NCI-H2196 treated with DMSO at 0.1 percent for 48 hours (cell line): ENCODE results near the gene NEAT1.
A peak's percentile ranks its signal among the peaks of the same experiment; 100 is the strongest.

Experiments
- DNase-seq: peaks from one replicate; lab custom pipeline; 2025; ENCODE audit not compliant: unreplicated experiment; lab: John Stamatoyannopoulos, UW

Gene NEAT1

DNA sequence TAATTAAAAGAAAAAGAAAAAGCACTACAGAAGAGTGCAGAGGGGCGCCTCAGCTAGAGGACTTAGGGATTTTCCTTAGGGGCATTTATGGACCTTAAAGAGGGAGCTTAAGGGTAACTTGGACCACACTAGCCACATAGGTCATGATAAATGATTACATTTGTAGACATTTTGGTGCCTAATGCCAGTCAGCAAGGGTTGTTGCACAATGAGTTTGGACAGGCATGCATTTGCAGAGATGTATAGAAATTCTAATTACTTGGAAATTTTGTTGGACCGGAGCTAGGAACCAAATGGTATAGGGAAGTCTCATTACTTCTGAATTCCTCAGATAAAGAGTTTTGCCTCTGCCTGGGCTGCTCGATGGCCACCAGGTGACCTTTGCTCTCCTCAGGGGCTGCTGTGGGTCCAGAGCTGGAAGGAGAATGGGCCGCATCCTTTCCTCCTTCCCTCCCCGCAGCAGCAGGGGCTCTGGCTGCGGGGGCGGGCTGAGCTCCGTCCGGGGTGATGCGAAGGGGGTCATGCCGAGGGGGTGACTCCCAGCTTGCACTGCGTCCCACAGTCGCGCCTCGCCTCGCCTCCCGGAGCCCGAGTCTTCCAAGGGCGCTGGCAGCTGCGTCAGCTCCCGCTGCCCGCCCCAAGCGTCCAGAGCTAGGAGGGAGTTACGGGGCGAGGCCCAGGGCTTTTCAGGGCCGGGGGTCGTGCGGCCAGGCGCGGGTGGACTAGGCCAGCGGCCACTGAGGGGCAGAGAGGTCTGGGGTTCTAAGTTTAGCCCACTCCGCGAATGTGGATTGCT lies 56.0 kb downstream of the NEAT1 start:
- DNase-seq = no peak

DNA sequence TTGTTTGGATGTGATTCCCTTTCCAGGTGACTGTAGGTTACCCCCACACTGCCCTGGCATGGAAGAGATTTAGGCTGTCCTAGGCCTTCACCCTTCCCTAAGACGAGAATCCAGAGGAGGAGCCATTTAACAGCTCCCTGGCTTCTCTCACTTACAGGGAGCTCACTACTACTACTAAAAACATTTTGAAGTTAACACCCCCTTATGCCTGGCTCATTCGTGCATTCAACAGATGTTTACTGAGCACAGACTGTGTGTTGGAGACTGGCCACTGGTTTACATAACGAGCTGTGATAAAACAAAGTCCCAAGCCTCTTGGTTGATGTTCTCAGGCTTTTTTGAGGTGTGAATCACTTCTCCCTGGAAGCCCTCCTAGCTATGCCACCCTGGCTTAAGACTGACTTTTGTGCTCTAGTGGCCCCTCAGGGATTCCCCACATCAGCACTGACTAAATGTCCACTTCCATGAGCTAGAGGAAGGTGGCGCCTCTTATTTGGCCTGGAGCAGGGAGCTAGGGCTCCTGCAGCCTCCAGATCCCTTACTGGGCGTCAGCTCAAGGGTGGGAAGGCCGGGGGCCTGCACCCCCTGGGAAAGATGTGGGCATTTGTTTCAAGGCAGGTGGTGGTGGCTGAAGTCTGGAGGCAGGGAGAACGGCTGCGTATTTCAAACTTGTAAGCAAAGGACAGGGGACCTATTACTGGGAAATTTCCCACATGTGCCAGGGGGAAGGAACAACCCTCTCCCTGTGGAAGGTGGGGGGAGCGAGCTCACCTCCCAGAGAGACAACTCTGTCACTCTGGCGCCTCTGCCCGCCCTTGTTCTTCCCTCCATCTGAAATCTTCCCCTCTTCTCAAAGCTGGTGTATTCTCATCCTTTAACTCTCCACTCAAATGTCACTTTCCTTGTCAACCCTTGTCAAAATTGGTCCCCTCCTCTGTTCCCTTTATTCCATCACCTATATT lies 56.9 kb downstream of the NEAT1 start:
- DNase-seq = peak; percentile 29

DNA sequence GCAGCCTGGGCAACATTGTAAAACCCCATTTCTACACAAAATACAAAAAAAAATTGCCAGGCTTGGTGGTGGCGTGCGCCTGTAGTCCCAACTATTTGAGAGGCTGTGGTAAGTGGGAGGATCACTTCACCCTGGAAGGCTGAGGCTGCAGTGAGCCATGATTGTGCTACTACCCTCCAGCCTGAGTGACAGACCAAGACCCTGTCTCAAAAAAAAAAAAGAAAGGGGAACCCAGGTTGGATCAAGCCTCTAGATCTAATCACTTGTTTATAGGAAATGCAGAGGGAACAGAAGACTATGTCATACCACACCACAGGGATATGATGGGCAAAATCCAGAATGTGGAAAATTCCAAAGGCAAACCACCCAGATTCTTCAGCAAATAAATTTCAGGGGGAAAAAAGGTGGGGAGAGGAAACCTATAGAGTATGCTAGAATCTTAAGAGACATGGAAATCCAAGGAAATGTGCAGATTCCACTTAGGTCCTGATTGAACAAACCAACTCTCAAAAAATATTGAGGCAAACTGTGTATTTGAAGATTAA lies 59.8 kb downstream of the NEAT1 start:
- no peak for DNase-seq

DNA sequence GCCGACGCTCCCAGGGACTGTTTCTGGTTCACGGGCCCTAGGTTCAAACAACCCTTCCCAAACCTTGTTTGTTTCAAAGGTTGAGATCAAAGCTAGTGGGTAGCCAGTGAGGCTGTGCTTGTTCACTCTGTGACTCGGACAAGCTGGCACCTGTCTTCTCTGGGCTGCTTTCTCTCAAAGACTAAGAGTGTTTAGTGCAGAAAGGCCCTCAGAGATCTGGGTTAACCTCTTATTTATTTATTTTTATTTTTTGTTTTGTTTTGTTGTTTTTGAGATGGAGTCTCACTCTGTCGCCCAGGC lies 63.3 kb downstream of the NEAT1 start:
- DNase-seq = no peak

DNA sequence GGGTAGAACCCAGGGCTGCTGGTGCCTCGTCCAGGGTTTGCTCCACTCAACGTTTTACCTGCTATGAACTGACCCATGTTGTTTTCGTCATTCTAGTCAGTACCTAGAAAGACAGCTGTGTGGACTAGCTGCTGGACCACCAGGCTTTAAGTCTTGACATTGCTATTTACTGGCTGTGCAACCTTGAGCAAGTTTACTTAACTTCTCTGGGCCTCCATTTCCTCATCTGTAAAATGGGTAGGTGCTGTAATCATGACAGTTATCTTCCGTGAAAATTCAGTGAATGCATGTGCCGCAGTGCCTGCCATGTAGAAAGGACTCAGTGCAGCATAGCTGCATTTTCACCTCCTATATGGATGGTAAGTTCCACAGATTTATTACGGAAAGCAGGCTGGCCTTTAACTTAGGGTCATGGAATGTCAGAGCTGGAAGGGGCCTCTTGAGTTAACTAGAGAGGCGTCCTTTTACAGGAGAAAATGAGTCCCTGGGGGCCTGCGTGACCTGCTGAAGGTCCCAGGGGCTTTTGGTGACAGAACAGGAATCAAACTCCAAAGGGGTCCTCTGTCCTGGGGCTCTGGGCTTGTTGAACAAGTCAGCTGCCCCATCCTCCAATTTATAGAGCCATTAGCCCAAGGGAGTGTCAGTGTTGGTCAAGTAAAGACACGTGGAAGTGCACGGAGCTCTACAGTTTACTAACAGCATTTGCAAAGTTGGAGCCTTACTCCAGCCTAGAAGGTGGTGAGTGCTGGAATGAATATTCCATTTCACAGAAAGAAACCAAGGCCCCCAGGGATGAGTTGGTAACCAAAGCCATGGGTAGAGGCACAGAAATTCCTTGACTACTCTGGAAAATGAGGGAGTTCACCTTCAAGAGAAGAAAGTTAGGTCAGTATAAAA lies 64.2 kb downstream of the NEAT1 start:
- DNase-seq = no peak

DNA sequence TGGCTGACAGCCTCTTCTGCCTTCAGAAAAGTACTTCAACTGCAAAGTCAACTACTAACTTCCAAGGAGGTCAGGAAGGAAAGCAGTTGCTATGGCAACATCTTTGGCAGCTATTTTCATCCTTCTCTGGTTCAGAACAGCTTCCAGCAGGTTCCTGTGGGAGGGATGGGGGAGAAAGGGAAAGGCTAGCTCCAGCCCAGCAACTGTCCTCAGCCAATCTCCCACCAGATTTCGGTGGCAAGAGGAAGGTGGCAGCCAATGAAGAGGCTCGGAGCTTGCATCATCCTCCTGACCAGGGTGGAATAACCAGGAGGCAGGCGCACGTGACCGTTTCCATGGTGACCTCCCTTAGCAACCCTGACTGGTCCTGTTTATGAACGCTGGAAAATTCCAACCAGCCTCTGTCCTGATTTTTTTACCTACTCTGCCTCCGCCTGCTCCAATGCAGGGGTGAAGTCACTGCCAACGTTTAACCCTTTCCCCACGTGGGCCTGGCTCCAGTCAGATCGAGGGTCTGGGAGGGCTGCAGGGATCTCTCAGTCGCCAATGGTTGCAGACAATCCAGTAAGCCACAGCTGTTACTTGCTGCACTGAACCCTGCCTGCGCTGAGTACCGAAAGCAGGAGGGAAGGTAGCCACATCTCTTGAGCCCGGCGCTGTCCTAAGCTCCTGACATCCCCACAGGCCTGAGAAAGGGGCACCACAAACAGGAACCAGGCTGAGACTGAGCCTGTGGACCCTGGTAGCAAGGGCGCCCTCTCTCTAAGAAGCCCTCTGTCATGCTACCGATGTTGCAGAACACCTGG lies 65.1 kb downstream of the NEAT1 start:
- DNase-seq = peak; percentile 99

DNA sequence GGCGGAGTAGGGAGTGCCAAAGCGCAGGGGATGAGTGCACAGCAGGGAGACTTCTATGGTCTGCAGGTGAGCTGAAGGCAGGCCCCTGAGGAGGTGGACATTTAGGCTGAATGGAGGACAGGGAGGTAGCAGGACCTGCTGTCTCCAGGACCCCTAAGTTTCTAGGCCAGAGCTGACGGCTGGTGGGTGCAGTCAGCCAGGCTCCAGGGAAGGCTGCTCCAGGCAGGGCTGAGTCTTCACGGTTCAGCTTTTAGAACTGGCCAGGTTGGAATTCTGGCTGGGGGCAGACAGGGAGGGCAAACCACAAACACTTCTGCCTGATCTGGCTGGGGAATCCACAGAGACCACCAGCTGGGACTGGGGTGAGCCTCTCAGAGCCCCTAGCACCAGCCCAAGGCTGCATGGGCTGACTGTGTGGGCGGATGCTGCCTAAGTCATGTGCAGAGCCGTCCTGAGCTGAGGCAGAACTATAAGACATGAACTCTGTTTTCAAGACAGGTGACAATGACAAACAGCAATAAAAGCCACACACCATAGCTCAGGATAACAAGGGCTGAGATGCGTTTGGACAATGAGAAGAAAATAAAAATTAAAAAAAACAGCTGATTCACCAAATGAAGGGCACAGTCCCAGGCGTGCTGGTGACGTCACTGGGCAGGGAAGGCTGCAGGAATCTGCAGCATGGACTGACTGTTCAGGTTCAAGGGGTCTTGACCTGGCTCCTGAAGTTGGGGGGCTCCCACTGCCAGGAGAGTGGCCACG lies 65.9 kb downstream of the NEAT1 start:
- DNase-seq = no peak

DNA sequence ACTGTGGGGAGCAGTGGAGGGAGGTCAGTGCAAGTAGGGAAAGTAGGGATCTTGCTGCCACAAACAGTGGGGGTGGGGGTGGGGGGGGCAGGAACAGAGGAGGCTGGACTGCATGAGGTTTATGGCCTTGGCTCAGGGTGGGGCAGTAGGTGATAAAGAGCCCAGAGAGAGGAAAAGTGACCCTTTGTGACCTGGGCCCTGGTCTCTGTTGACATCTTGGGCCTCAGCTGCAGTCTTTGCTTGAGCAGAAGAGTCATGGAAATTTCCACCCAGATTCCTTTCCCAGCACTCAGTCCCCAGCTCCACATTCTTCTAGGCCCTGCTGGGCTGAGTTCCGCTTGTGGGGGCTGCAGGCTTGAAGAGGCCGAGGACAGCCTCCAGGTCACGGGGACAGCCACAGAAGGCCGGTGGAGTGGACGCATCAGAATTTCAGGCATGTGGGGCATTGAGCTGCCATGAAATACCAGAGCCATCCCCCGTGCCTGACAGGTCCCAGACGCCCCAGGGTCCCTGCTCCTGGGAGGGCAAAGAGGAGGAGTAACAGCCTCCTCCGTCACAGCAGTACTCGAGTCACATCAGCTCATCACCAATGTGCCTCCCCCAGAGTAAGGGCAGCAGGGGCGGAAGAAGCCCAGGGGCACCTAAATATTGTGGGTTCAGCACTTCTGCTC lies 66.6 kb downstream of the NEAT1 start:
- no peak for DNase-seq

DNA sequence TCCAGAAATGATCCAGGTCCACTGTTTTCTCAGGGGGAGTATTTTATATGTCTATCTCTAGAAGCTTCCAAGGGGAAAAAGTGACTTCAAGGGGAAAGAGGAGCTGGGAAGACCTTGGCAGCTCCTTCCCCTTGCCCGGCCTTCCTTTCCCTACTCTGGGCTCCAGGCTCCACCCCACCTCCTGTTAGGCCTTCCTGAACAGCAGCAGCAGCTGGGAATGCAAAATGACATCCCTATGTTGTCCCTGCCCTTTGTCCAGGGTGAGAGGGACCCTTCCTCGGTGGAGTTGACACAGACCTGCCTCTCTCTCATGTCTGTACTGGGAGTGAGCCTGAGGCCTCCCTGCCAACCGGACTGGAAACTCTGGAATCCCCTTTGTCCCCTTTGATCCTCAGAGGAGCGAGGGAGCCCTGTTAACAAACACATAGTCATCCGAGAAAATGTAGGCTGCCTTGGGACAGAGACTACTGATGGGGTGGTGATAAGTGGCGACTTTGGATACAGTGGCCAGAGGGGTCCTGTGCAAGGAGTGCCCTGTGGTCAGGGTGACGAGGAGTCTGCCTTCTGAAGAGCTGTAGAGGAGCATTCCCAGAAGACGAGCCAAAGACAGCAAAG lies 67.2 kb downstream of the NEAT1 start:
- no peak for DNase-seq

DNA sequence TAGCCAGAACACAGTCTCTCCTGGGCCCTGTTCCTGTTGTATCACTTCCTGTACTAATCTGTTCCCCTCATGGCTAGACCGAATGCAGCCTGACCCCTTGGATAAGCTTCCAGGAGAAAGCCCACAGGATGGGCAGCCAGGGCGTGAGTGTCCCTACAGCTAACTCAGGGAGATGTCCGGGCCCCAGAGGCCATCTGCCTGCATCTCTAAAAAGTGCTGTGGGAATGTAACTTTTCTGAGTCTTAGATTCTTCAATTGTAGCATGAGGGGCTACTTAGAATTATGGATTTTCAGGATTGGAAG lies 68.5 kb downstream of the NEAT1 start:
- DNase-seq = no peak

DNA sequence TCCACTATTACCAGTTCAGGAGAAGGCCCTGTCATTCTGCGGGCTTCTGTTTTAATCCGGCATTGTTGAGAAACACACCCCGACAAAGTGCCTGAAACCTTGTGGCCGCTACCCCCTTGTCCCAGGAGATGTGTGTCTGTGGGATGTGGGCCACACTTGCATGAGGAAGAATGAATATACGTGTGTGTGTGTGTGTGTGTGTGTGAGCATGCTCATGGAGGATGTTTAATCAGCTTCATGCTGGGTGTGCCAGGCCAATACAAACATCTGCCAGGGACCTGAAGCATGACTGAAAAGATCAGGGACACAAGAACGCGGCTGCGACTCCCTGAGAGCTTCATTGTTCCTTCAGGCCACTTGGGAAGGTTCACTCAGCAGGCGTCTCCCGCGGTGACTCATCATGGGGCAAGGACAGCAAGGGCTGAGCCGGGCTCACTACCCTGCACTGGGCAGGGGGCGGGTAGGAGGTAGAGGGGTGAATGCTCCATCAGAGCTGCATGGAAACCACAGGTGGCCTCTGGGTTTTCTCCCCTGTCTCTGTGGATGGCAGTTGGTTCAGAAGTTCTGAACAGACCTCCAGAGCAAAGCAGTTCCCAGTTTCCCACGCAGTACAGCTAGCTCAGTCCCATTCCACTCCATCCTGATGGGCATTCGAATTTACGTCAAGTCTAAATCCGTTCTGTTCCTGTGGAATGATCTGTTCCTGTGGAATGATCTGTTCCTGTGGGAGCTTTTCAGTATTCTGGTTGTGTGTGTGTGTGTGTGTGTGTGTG lies 69.2 kb downstream of the NEAT1 start:
- peak; percentile 90 for DNase-seq

DNA sequence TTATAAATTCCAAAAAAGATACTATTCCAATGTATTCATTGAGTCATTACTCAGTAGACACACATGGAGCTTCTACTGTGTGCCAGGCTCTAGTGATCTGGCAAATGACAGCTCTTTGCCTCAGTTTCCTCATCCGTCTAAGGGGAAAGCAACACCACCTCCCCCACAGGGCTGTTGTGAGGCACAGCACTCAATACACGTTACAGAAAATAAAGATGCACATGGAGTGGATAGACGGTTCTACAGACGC lies 69.7 kb downstream of the NEAT1 start:
- no peak for DNase-seq

DNA sequence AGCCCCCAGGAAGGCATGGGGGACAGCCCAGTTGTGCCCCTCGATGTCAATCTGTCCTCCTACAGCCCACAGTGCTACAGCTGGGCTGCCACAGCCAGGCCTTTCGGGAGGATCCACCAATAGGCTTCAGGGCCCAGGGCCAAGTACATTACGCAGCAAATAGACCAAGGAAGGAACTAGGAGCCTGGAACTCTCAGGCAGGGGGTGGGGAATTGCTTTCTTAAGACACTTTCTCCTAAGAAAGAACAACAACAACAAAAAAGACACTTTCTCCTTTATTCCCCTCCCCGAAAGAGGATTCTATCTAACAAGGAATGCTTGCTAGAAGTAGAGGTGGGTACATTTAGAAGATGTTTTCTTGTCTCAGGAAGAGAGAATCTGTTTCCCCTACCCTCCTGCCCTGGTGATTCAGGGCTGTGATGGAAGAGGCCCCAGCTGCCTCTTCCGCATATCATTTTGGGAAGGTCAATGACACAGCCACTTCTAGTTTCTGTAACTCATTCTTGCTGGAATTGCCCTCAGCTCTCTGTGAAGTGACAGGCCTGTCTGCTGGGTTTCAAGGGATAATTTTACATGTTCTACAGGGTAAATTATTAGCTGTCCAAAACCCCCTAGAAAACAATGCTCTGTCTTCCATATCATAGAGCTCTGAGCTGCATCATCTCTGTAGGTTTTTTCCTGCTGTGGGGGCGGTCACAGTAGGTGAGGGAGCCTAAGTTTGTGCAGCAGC lies 70.2 kb downstream of the NEAT1 start:
- DNase-seq = no peak

DNA sequence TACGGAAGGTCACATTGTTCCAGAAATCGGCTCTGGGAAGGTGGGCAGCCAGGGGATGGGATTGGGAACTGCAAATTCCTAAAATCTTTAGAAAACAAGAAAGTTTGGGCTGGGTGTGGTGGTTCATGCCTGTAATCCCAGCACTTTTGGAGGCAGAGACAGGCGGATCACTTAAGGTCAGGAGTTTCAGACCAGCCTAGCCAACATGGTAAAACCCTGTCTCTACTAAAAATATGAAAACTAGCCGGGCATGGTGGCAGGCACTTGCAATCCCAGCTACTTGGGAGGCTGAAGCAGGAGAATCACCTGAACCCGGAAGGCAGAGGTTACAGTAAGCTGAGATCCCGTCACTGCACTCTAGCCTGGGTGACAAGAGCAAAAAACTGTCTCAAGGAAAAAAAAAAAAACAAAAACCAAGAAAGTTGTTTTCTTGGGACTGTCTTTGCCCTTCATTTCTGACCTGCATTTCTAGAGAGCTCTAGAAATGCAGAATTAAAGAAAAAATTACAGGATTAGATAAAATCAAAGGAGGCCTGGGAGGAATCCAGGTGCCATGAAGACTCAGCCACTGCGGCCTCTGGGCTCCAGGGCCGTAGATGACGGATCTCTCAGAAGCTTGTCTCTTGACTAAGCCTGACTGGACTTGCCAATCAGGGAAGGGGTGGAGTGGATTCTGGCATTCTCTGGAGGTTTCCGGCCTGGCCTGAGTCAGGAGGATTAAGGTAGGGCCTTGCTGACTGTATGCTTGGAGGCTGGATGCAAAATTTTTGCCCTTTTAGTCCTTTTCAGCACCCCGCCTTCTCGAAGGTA lies 71.0 kb downstream of the NEAT1 start:
- no peak for DNase-seq
